ENCODE data around the gene SUGT1.
A peak's percentile ranks its signal among the peaks of the same experiment; 100 is the strongest.

Gene SUGT1

GRCh38 chr13:52738719-52739467 lies 86.3 kb downstream of the SUGT1 start:
- peak; percentile 31 for DNase-seq

GRCh38 chr13:52739468-52740071 lies 86.9 kb downstream of the SUGT1 start, which contains the start of gene CNMD:
CNMD (minus strand) TSS chr13:52739820; CDS start chr13:52739701, 119 bp downstream.
- no peak for DNase-seq

GRCh38 chr13:52743569-52743968 lies 90.9 kb downstream of the SUGT1 start:
- DNase-seq = no peak

GRCh38 chr13:52743988-52744387 lies 91.4 kb downstream of the SUGT1 start:
- no peak for DNase-seq

- DNase-seq = no peak
Observed at GRCh38 chr13:52744842-52745375, 92.3 kb downstream of the SUGT1 start.

- no peak for DNase-seq
Observed at GRCh38 chr13:52746141-52746540, 93.5 kb downstream of the SUGT1 start.

GRCh38 chr13:52749419-52749818 lies 96.8 kb downstream of the SUGT1 start:
- no peak for DNase-seq

Measured in activated T-cell treated with anti-CD3 and anti-CD28 coated beads, Interleukin-2, amount 50 U/mL, for 1 hour (primary cell).